ENCODE measurements around the gene KLF4.

DNA sequence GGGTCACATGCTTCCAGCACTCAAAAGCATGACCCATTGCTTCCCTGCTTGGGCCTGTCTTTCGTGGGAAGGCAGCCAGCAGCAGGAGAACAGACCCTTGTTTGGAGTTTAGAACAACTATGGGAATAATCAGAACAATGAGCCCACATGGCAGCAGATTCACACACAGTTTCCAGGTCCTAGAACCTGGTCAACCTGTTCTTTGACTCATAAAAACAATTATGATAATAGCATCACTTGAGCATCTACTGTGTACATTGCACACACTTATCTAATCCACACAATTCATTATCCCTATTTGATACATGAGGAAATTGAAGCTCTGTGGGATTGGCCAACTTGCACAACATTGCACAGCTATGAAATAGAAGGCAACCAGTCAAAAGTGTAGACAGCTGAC, 41.7 kb downstream of the KLF4 start:
- TF ChIP-seq POLR2A (IDR thresholded peaks at IDR 0.05) (no peak), POLR2AphosphoS5 (IDR thresholded peaks at IDR 0.05) (no peak), EP300 (IDR thresholded peaks at IDR 0.05) (no peak)
- TF ChIP-seq, protein P1, sequence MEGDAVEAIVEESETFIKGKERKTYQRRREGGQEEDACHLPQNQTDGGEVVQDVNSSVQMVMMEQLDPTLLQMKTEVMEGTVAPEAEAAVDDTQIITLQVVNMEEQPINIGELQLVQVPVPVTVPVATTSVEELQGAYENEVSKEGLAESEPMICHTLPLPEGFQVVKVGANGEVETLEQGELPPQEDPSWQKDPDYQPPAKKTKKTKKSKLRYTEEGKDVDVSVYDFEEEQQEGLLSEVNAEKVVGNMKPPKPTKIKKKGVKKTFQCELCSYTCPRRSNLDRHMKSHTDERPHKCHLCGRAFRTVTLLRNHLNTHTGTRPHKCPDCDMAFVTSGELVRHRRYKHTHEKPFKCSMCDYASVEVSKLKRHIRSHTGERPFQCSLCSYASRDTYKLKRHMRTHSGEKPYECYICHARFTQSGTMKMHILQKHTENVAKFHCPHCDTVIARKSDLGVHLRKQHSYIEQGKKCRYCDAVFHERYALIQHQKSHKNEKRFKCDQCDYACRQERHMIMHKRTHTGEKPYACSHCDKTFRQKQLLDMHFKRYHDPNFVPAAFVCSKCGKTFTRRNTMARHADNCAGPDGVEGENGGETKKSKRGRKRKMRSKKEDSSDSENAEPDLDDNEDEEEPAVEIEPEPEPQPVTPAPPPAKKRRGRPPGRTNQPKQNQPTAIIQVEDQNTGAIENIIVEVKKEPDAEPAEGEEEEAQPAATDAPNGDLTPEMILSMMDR (IDR thresholded peaks at IDR 0.05): no peak

Measured in upper lobe of left lung (tissue), 4 donors.